Right renal cortex interstitium (tissue), 3 donors: ENCODE data around the gene BAIAP2L1. TPM values are rescaled to one million over a fixed set of nuclear protein-coding genes. Genes with fewer than 3 reads are reported as not detected.
"Not testable (repeated sequence)": the region's sequence is repeated elsewhere in the genome, so short reads cannot be mapped to it uniquely, and the experiment has no call there.

Experiments
- DNase-seq, 3 donors: peaks; one replicate each; pipeline ENCODE4 v3.0.0-alpha.2; 2013; ENCODE audit warnings: low read depth in 3 of 3, low spot score in 2 of 3
- polyA plus RNA-seq, 3 donors: library from polyadenylated mRNA; unstranded; fragments of 120-200 nt; gene quantifications; one replicate each; pipeline ENCODE4 v1.2.1, GENCODE V29; 2013; ENCODE audit not compliant: insufficient read length in 3 of 3

BAIAP2L1 gene
- polyA plus RNA-seq, 3 donors = 10.8 to 13.5 (median 11.6) TPM

GRCh38 chr7:98324782-98325181 lies 76.1 kb downstream of the BAIAP2L1 start:
- no peak for DNase-seq

DNA sequence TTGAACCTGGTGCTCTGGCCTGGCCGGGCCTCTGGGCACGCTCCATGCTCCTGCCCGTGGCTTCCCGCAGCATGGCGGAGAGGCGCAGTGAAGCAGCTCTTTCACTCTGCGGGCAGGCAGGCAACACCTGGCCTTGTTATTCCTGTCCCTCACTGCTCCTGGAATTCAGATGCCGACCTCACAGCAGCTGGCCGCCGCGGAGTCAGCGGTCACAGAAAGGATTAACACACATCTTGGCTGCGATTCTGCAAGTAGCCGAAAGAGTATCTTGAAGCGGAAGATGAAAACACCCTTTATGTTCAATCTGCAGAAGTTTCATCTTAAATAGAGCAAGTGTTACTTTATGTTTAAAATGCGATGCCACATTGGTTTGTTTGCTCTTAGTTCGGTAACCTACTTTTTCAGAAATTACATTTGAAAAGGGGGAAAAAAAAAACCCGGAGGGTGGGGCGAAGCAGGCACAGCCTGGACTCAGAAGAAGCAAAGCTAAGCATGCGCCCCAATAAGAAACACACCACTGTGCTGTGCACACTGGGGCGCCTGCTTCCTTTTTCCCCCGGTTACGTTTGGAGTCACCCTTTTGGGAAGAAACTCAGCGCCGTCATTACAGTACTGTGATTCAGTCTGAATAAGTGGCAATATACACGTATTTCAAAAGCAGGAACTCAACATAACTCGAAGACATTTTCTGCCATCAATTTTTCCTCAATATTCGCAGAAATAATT lies 77.1 kb downstream of the BAIAP2L1 start:
- DNase-seq = no peak

GRCh38 chr7:98322331-98323270 lies 78.3 kb downstream of the BAIAP2L1 start:
- DNase-seq = no peak

DNA sequence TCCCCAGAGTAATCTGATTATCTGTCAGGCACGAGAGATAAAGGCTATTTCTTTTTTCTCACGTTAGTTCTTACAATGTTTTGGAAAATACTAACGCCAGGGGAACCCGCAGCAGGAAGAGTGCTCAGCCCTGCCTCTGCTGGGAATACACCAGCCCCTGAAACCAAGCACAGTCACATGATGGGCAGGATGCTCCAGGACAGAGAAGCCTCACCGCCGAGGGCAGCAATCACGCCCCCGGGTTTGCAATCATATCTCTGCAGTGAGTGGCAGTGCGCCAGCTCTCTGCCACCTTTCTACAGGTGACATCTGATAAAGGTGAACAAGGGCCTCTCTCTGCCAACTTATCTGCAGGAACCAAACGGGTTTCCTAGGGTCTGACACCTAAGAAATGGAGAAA lies 79.6 kb downstream of the BAIAP2L1 start:
- DNase-seq = no peak

DNA sequence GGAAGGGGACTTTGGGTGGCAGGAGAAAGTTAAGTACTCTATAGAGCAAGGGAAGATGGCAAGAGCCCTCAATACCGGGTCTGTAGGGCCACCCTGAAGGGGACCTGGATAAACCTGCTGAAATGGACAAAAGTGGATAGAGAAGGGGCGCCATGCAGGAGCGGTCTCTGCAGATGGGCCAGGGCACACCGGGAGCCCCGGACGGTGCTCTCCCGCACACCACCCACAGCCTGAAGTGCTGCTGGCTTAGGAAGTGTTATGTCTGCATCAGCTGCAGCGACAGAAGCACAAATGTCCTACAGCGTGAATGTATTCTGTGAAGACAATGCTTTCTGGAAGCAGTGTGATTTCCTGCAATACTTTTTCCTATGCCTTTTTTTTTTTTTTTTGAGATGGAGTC lies 81.7 kb downstream of the BAIAP2L1 start:
- no peak for DNase-seq

DNA sequence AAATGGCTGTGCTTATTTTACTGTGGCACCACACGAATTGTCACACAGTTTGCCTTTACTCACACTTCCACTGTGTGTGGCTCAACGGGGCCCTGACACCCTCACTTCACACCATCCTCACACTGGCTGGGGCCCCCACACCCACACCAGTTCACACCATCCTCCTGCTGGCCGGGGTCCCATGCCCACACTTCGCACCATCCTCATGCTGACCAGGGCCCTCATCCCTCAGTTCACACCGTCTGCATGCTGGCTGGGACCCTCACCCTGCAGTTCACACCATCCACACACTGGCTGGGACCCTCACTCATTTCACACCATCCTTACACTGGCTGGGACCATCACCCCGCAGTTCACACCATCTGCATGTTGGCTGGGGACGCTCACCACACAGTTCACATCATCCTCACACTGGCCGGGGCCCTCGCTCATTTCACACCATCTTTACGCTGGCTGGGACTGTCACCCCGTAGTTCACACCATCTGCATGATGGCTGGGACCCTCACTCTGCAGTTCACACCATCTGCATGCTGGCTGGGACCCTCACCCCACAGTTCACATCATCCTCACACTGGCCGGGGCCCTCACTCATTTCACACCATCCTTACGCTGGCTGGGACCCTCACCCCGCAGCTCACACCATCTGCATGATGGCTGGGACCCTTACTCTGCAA lies 83.4 kb downstream of the BAIAP2L1 start:
- no peak for DNase-seq

DNA sequence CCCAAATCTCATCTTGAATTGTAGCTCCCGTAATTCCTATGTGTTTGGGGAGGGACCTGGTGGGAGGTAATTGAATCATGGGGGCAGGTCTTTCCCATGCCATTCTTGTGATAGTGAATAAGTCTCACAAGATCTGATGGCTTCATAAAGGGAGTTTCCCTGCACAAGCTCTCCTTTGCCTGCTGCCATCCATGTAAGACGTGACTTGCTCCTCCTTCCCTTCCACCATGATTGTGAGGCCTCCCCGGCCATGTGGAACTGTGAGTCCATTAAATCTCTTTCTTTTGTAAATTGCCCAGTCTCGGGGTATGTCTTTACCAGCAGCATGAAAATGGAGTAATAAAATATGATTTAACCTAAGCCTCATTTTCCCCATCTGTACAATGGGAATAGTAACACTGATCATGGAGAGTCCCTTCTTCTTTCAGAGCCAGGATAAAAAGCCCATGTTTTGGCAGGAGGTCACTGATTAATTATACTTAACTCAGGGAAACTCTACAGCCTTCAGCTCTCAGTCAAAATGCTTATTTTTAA lies 84.8 kb downstream of the BAIAP2L1 start:
- not testable (repeated sequence) for DNase-seq

DNA sequence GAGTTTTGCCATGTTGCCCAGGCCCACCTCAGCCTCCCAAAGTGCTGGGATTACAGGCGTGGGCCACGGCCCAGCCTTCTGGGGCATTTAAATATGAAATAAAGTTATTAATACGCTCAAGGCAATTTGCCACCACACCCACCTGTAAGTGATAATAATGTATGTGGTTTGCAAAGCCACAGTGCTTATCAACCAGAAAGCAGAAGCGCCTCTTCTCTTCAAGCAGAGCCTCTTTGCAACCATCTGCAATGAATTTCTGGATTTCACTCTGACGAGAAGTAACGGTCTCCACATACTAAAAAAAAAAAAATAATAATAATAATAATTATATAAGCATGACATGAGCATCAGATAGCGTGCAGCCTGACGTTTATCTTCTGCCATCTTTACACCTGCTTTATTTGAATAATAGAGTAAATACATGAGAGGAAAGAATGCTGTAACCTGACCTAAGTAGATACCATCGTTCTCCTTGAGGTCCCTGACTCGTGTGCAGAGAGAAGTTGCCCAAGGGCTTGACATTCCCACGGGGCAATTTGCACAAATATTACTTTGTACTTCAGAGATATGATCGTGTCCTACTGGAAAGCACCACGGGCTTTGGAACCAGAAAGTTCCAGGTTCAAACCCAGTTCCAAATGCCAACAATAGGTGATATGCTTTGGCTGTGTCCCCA lies 85.4 kb downstream of the BAIAP2L1 start:
- DNase-seq = no peak

DNA sequence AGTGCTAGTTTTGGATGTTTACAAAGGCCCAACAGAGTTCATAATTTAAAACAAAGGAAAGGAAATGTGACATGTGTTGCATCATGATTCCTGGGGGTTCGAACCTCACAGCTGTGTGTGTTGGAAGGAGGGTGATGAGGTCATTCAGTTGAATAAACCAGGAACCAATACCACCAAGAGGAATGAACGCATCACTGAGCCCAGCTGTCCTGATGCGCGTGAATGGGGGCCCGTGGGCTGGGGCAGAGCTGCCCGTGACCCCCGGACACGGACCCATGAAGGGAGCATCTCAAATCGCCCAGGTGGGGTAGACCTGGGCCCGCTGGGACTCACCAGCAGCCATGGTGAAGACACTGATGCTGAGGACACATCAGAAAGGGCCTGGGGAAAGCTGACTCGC lies 86.4 kb downstream of the BAIAP2L1 start:
- DNase-seq = no peak

GRCh38 chr7:98312201-98312600 lies 88.7 kb downstream of the BAIAP2L1 start:
- no peak for DNase-seq

GRCh38 chr7:98309566-98309965 lies 91.3 kb downstream of the BAIAP2L1 start:
- DNase-seq = no peak

- no peak for DNase-seq
Observed at GRCh38 chr7:98307971-98308466, 92.9 kb downstream of the BAIAP2L1 start.

- no peak for DNase-seq
Observed at GRCh38 chr7:98305951-98306535, 94.8 kb downstream of the BAIAP2L1 start.

- no peak for DNase-seq
Observed at GRCh38 chr7:98303906-98304305, 97.0 kb downstream of the BAIAP2L1 start.

- no peak for DNase-seq
Observed at GRCh38 chr7:98303176-98303865, 97.6 kb downstream of the BAIAP2L1 start.

GRCh38 chr7:98301693-98302470 lies 99.0 kb downstream of the BAIAP2L1 start:
- DNase-seq = no peak

DNA sequence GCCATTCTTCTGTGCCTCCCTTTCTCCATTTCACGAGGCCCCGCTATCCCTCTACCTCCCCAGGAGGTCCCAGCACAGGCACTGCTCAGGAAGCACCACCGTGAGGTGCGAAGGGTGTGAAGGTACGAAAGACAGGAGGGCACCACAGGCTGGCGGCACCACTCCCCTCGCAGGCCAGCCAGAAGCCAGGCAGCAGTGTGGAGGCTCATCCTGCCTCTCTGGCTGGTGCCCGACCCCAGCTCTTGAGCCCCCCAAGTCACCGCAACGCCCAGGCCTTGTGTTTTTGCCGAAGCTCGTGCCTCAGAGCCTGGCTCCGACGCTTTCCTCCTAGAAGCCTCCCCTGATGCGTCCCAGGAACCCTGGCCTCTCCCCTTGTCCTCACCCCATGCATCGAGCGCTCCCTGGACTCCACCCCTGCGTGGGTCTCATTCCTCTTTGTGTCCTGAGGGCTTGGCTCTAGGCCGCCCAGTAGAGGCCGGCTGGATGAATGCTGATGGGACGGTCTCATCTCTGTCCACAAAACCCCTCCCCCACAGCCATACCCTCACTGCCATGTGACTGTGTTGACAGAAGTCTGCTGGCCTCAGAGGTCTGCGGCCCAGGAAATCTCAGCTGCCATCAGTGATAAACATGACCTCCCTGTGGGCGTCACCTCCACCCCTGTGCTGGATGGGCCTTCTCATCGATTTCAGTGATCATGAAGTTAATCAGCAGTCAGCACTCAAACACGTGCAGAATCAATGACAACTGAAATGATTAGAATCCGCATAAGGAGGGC lies 100.1 kb downstream of the BAIAP2L1 start:
- no peak for DNase-seq
